Osteoblast (primary cell): Measurements from ENCODE around the gene CHPF. TPM values are rescaled to one million over a fixed set of nuclear protein-coding genes. Genes with fewer than 3 reads are reported as not detected.

Experiments used
- DNase-seq: peaks from one replicate; pipeline ENCODE4 v3.0.0; 2011; ENCODE audit warnings: low spot score, mixed read lengths; ENCODE audit not compliant: insufficient read length; ENCODE audit errors: missing footprints
- H2AFZ ChIP-seq: 2 replicates; pipeline ENCODE4 v1.6.0; 2011; ENCODE audit warnings: mild to moderate bottlenecking, low read length
- H3K27ac ChIP-seq: 2 replicates; pipeline ENCODE4 v1.5.1; 2011; ENCODE audit warnings: mild to moderate bottlenecking, low read depth, low read length, moderate library complexity
- H3K27me3 ChIP-seq: 2 replicates; pipeline ENCODE4 v1.6.0; 2012; ENCODE audit warnings: mild to moderate bottlenecking, control low read depth, inconsistent platforms, low read length, moderate library complexity; ENCODE audit not compliant: insufficient read depth
- H3K36me3 ChIP-seq: 2 replicates; pipeline ENCODE4 v1.5.1; 2011; ENCODE audit warnings: mild to moderate bottlenecking, low read length, control low read depth, moderate library complexity; ENCODE audit not compliant: insufficient read depth
- H3K4me1 ChIP-seq: 2 replicates; pipeline ENCODE4 v1.5.1; 2011; ENCODE audit warnings: mild to moderate bottlenecking, low read length, control low read depth, moderate library complexity; ENCODE audit not compliant: insufficient read depth
- H3K4me2 ChIP-seq: 2 replicates; pipeline ENCODE4 v1.6.0; 2011; ENCODE audit warnings: mild to moderate bottlenecking, low read length; ENCODE audit not compliant: insufficient read depth
- H3K4me3 ChIP-seq: fragments of 200-600 bp; sonication (generic); 3 replicates; pipeline ENCODE4 v1.5.1; 2012; ENCODE audit warnings: mild to moderate bottlenecking, low read length, inconsistent platforms; ENCODE audit not compliant: insufficient read depth
- H3K79me2 ChIP-seq: 2 replicates; pipeline ENCODE4 v1.6.0; 2012; ENCODE audit warnings: mild to moderate bottlenecking, low read length, control low read depth, inconsistent platforms; ENCODE audit not compliant: insufficient read depth
- H3K9me3 ChIP-seq: 2 replicates; pipeline ENCODE4 v1.5.1; 2011; ENCODE audit warnings: low read depth, low read length, control low read depth
- H4K20me1 ChIP-seq: 2 replicates; pipeline ENCODE4 v1.6.0; 2012; ENCODE audit warnings: mild to moderate bottlenecking, low read length, control low read depth; ENCODE audit not compliant: insufficient read depth
- total RNA-seq: library from RNA; depleted of rRNA; stranded (reverse); fragments of >200 nt; gene quantifications from 2 replicates; pipeline ENCODE4 v1.2.3, GENCODE V29; 2012
- TF ChIP-seq, protein P1 (sequence below): IDR thresholded peaks from 2 replicates; pipeline ENCODE4 v1.5.1; 2011; ENCODE audit warnings: mild to moderate bottlenecking, low read depth, low read length, moderate library complexity; ENCODE audit errors: extremely low read depth

CHPF gene
- total RNA-seq, 1 donor, result 192 TPM

GRCh38 chr2:219507581-219508443, 35.8 kb downstream of the CHPF start:
- peaks cover 19% of the 10 kb centered on the region for H3K27me3 ChIP-seq
- H3K4me3 ChIP-seq, result no peak overlapping the region
- H3K9me3 ChIP-seq, result no peaks in the 10 kb centered on the region
- no peak overlapping the region for H2AFZ ChIP-seq
- peaks cover 10% of the 10 kb centered on the region for H4K20me1 ChIP-seq
- no peak overlapping the region for H3K4me2 ChIP-seq
- peaks cover 12% of the 10 kb centered on the region for H3K4me1 ChIP-seq
- DNase-seq, result no peak
- TF ChIP-seq, protein P1, sequence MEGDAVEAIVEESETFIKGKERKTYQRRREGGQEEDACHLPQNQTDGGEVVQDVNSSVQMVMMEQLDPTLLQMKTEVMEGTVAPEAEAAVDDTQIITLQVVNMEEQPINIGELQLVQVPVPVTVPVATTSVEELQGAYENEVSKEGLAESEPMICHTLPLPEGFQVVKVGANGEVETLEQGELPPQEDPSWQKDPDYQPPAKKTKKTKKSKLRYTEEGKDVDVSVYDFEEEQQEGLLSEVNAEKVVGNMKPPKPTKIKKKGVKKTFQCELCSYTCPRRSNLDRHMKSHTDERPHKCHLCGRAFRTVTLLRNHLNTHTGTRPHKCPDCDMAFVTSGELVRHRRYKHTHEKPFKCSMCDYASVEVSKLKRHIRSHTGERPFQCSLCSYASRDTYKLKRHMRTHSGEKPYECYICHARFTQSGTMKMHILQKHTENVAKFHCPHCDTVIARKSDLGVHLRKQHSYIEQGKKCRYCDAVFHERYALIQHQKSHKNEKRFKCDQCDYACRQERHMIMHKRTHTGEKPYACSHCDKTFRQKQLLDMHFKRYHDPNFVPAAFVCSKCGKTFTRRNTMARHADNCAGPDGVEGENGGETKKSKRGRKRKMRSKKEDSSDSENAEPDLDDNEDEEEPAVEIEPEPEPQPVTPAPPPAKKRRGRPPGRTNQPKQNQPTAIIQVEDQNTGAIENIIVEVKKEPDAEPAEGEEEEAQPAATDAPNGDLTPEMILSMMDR, result no peak
- H3K27ac ChIP-seq, result no peak overlapping the region
- H3K79me2 ChIP-seq, result no peaks in the 10 kb centered on the region
- H3K36me3 ChIP-seq, result peaks cover 31% of the 10 kb centered on the region

DNA sequence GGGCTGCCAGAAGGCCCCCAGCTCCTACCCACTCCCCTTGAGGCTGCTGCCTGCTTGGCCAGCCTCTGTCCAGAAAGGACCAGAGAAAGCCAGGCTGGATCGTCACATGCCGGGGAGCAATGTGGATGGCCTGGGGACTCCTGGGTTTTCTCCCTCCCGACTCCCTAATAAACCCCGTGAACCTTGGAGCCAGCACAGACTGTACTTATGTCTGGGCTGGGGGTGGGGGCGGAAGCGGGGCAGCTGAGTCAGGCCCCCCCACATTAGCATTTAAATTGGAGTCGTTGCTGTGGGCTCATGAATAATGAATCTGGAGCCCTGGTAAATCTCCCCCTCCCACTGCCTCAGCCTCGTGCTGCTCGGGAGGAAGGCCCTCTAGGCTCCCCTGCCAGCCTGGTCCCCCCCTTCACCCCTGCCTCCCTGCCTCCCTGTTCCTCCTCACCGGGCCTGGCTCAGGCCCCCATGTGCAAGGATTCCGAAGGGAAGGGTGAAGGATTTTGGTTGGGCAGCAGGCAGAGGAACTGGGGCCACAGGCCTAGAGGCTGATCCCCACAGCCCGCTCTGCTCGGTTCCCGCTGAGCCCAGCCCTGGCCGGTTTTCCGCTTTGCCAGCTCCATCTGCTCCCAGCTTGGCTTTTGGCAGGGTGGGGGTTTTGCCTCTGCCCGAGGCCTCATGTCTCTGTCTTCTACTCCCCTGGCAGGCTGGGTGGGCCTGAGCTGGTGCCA, 36.6 kb downstream of the CHPF start:
- DNase-seq, result no peak
- TF ChIP-seq, protein P1, result no peak
- H3K4me2 ChIP-seq, result no peak overlapping the region
- no peaks in the 10 kb centered on the region for H3K79me2 ChIP-seq
- peaks cover 12% of the 10 kb centered on the region for H3K4me1 ChIP-seq
- H4K20me1 ChIP-seq, result peaks cover 10% of the 10 kb centered on the region
- H3K27me3 ChIP-seq, result peaks cover 10% of the 10 kb centered on the region
- no peak overlapping the region for H3K27ac ChIP-seq
- no peak overlapping the region for H2AFZ ChIP-seq
- no peak overlapping the region for H3K4me3 ChIP-seq
- H3K9me3 ChIP-seq, result no peaks in the 10 kb centered on the region
- H3K36me3 ChIP-seq, result peaks cover 36% of the 10 kb centered on the region

DNA sequence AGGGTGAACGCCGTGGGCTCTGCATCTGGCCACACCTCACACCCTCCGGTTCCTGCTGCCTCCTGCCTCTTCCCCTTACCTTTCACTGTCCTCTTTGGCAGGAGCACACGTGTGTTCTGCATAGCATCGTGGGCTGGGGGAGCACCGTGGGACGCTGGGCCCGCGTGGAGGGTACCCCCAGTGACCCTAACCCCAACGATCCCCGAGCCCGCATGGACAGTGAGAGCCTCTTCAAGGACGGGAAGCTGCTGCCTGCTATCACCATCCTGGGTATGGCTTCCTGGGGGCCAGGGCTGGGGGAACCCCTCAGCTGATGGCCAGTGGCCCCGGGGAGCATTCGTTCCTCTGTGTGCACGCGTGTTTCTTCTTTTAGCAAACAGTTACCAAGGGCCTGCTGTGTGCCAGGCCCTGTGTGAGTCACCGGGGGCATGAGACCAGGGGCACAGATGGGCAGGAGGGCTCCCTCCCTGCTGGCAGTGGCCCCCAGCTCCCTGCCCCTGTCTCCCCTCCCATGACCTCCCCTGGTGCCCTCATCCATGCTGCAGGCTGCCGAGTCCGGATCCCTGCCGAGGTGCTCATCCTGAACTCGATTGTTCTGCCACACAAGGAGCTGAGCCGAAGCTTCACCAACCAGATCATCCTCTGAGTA, 37.3 kb downstream of the CHPF start:
- no peak for DNase-seq
- no peak overlapping the region for H3K4me3 ChIP-seq
- peaks cover 15% of the 10 kb centered on the region for H4K20me1 ChIP-seq
- TF ChIP-seq, protein P1, result no peak
- no peak overlapping the region for H3K27ac ChIP-seq
- peaks cover 43% of the 10 kb centered on the region for H3K36me3 ChIP-seq
- H2AFZ ChIP-seq, result no peak overlapping the region
- H3K27me3 ChIP-seq, result peaks cover 6% of the 10 kb centered on the region
- peaks cover 12% of the 10 kb centered on the region for H3K4me1 ChIP-seq
- peaks cover 6% of the 10 kb centered on the region for H3K79me2 ChIP-seq
- no peaks in the 10 kb centered on the region for H3K9me3 ChIP-seq
- no peak overlapping the region for H3K4me2 ChIP-seq
